AG10803 (cell line): ENCODE results near the gene RIN3.

Experiments used
- DNase-seq: peaks from one replicate; pipeline ENCODE4 v3.0.0; 2010; ENCODE audit warnings: low read depth
- H3K4me3 ChIP-seq: 2 replicates; pipeline ENCODE4 v1.5.1; 2011; ENCODE audit warnings: mild to moderate bottlenecking, low read length, control low read depth
- CTCF ChIP-seq: conservative IDR thresholded peaks from 2 replicates; pipeline ENCODE4 v1.5.1; 2011; ENCODE audit warnings: mild to moderate bottlenecking, low read length, control low read depth, inconsistent platforms

RIN3 gene

GRCh38 chr14:92486881-92487280, 26.7 kb upstream of the RIN3 start:
- TF ChIP-seq CTCF: no peak
- DNase-seq: peak; percentile 47

GRCh38 chr14:92487513-92488133, 26.0 kb upstream of the RIN3 start:
- no peak overlapping the region for H3K4me3 ChIP-seq
- no peak for DNase-seq
- no peak for TF ChIP-seq CTCF

More at GRCh38 chr14:92486881-92487280, 26.7 kb upstream of the RIN3 start:
- H3K4me3 ChIP-seq: no peak overlapping the region

GRCh38 chr14:92489394-92490238, 24.0 kb upstream of the RIN3 start:
- no peak overlapping the region for H3K4me3 ChIP-seq
- DNase-seq: no peak
- TF ChIP-seq CTCF: no peak

- no peak overlapping the region for H3K4me3 ChIP-seq
- DNase-seq: no peak
- TF ChIP-seq CTCF: no peak
These were observed 23.2 kb upstream of the RIN3 start for GRCh38 chr14:92490239-92490959.

GRCh38 chr14:92491782-92492181, 21.8 kb upstream of the RIN3 start:
- no peak for TF ChIP-seq CTCF
- no peak overlapping the region for H3K4me3 ChIP-seq
- no peak for DNase-seq

GRCh38 chr14:92492258-92492657, 21.3 kb upstream of the RIN3 start:
- no peak for DNase-seq
- no peak overlapping the region for H3K4me3 ChIP-seq
- no peak for TF ChIP-seq CTCF
